ENCODE data around the gene AQP12B. TPM values are rescaled to one million over a fixed set of nuclear protein-coding genes. Genes with fewer than 3 reads are reported as not detected.

AQP12B gene
- total RNA-seq, 2 experiments from 2014 or later: not detected

Other genes starting within 250 kb of the AQP12B start
- gene GPC1, start 247.2 kb downstream of the AQP12B start, total RNA-seq: 1 to 10 TPM; 1.2 to 1.5 TPM
- 10 to 100 TPM; 17.0 to 17.4 TPM for gene ANKMY1, start 124.9 kb downstream of the AQP12B start, total RNA-seq
- gene DUSP28, start 122.5 kb downstream of the AQP12B start, total RNA-seq: 1 to 10 TPM; 5.1 to 5.6 TPM
- 10 to 100 TPM; 40.3 to 44.3 TPM for gene RNPEPL1, start 114.4 kb downstream of the AQP12B start, total RNA-seq
- gene CAPN10, start 96.2 kb downstream of the AQP12B start, total RNA-seq: 10 to 100 TPM; 24.9 to 28.5 TPM
- gene GPR35, start 57.4 kb downstream of the AQP12B start, total RNA-seq: 1 to 10 TPM; 2.5 to 2.6 TPM
- gene AQP12A, start 9.0 kb upstream of the AQP12B start, total RNA-seq: not detected
- gene KIF1A, start 137.3 kb upstream of the AQP12B start, total RNA-seq: 1 to 10 TPM; 8.4 TPM
- not detected for gene AGXT, start 185.9 kb upstream of the AQP12B start, total RNA-seq
- gene MAB21L4, start 213.3 kb upstream of the AQP12B start, total RNA-seq: not detected
- not detected for gene CROCC2, start 223.5 kb upstream of the AQP12B start, total RNA-seq

Data from activated naive CD4-positive, alpha-beta T cell treated with anti-CD3 and anti-CD28 coated beads for 36 hours (primary cell).